PC-3 (cell line): ENCODE results near the gene ADGRV1. TPM values are rescaled to one million over a fixed set of nuclear protein-coding genes. Genes with fewer than 3 reads are reported as not detected.

Experiments used
- ATAC-seq: fragments of 200-7000 bp; cut with Tn5 transposase; 2 replicates; pipeline ENCODE4 v1.9.1; 2020; ENCODE audit warnings: mild to moderate bottlenecking, moderate library complexity
- BruUV-seq: library from RNA; stranded (reverse); fragments of 400-500 nt; replicated peaks from 2 replicates; lab custom pipeline; 2021; lab: Mats Ljungman, UMichigan
- CTCF ChIA-PET: fragments of 300-600 bp; sonication (Branson Sonifier 250); formaldehyde crosslinking; loops from one replicate; lab custom pipeline; 2022; ENCODE audit warnings: antibody characterized with exemption; lab: Charles Lee
- POLR2A ChIA-PET: fragments of 300-600 bp; sonication (Branson Sonifier 250); formaldehyde crosslinking; loops from one replicate; lab custom pipeline; 2022; ENCODE audit warnings: antibody characterized with exemption; ENCODE audit not compliant: unreplicated experiment; lab: Charles Lee
- DNase-seq: peaks from one replicate; pipeline ENCODE4 v3.0.0-alpha.2; 2015
- H2AFZ ChIP-seq: fragments of 300-600 bp; sonication (generic); 2 replicates; pipeline ENCODE4 v1.6.0; 2016; ENCODE audit warnings: antibody characterized with exemption, low read length
- H3F3A ChIP-seq: fragments of 300-600 bp; sonication (generic); one replicate; pipeline ENCODE4 v1.6.0; 2017; ENCODE audit warnings: antibody characterized with exemption, low read length, control low read depth, mild to moderate bottlenecking; ENCODE audit not compliant: unreplicated experiment
- H3K27ac ChIP-seq: fragments of 300-600 bp; sonication (generic); 2 replicates; pipeline ENCODE4 v1.5.1; 2016; ENCODE audit warnings: mild to moderate bottlenecking, low read length
- H3K27me3 ChIP-seq: fragments of 300-600 bp; sonication (generic); 2 replicates; pipeline ENCODE4 v1.6.1; 2016; ENCODE audit warnings: low read length, mixed read lengths
- H3K36me3 ChIP-seq: fragments of 300-600 bp; sonication (generic); 2 replicates; pipeline ENCODE4 v1.6.1; 2016; ENCODE audit warnings: low read depth, mixed run types, low read length, mixed read lengths
- H3K4me1 ChIP-seq: fragments of 300-600 bp; sonication (generic); 2 replicates; pipeline ENCODE4 v1.5.1; 2016; ENCODE audit warnings: low read length; ENCODE audit not compliant: insufficient read depth
- H3K4me2 ChIP-seq: fragments of 300-600 bp; sonication (generic); 2 replicates; pipeline ENCODE4 v1.6.0; 2016; ENCODE audit warnings: low read length
- H3K4me3 ChIP-seq: fragments of 300-600 bp; sonication (generic); 2 replicates; pipeline ENCODE4 v1.5.1; 2016; ENCODE audit warnings: mild to moderate bottlenecking, low read length, mixed read lengths
- H3K79me2 ChIP-seq: fragments of 300-600 bp; sonication (generic); 2 replicates; pipeline ENCODE4 v1.6.1; 2017; ENCODE audit warnings: low read length, mixed read lengths
- H3K9ac ChIP-seq: fragments of 300-600 bp; sonication (generic); 2 replicates; pipeline ENCODE4 v1.6.0; 2016; ENCODE audit warnings: mild to moderate bottlenecking, low read length
- H3K9me2 ChIP-seq: fragments of 300-600 bp; sonication (generic); replicated peaks from 2 replicates; pipeline ENCODE4 v1.6.1; 2016; ENCODE audit warnings: mixed run types, low read length, mixed read lengths
- H3K9me3 ChIP-seq: fragments of 300-600 bp; sonication (generic); 2 replicates; pipeline ENCODE4 v1.6.1; 2016; ENCODE audit warnings: low read length, mixed read lengths
- H4K20me1 ChIP-seq: fragments of 300-600 bp; sonication (generic); 2 replicates; pipeline ENCODE4 v1.6.1; 2016; ENCODE audit warnings: low read length, mixed read lengths
- CTCF ChIP-seq: fragments of 300-600 bp; sonication (generic); conservative IDR thresholded peaks from 2 replicates; pipeline ENCODE4 v1.5.1; 2017; ENCODE audit warnings: antibody characterized with exemption, low read depth, mild to moderate bottlenecking, low read length
- EZH2 ChIP-seq: fragments of 300-600 bp; sonication (generic); IDR thresholded peaks from one replicate; pipeline ENCODE4 v1.6.1; 2017; ENCODE audit warnings: antibody characterized with exemption, mild to moderate bottlenecking, low read length; ENCODE audit not compliant: unreplicated experiment
- EZH2phosphoT487 ChIP-seq: fragments of 300-600 bp; sonication (generic); IDR thresholded peaks from 2 replicates; pipeline ENCODE4 v1.6.1; 2018; ENCODE audit warnings: mild to moderate bottlenecking, antibody characterized with exemption, low read length, borderline replicate concordance
- intact Hi-C: fragments of 100-400 bp; cut with micrococcal nuclease; formaldehyde crosslinking; loops from 2 replicates; pipeline ENCODE4 v1.9.0; 2023
- total RNA-seq: library from RNA; depleted of rRNA; stranded (reverse); fragments of >200 nt; gene quantifications from 2 replicates; pipeline ENCODE4 v1.2.3, GENCODE V29; 2014

Gene ADGRV1
- total RNA-seq, 1 experiment from 2014 or later = 22.7 TPM

- intact Hi-C loops = no loop called here
- Histone ChIP-seq H3K36me3 (no peaks in the 10 kb centered on the region), H2AFZ (no peak overlapping the region), H3K4me3 (no peak overlapping the region), H4K20me1 (no peaks in the 10 kb centered on the region), H3K9me3 (no peaks in the 10 kb centered on the region), H3K4me2 (no peak overlapping the region), H3K9me2 (no peaks in the 10 kb centered on the region), H3K4me1 (peaks cover 15% of the 10 kb centered on the region), H3K27me3 (no peaks in the 10 kb centered on the region), H3F3A (no peaks in the 10 kb centered on the region), H3K9ac (no peak overlapping the region), H3K27ac (no peak overlapping the region), H3K79me2 (no peaks in the 10 kb centered on the region)
- DNase-seq (no peak), ATAC-seq (no peak)
- no TSS peak for BruUV-seq
- TF ChIP-seq EZH2phosphoT487 = no peak
- no peak for TF ChIP-seq EZH2
- TF ChIP-seq CTCF = no peak
- ChIA-PET POLR2A (no interaction called here), CTCF (no interaction called here)
Measured at GRCh38 chr5:91171322-91171721, 612.7 kb downstream of the ADGRV1 start.

GRCh38 chr5:91174396-91174795 is 615.8 kb downstream of the ADGRV1 start:
- no peak overlapping the region for H3K4me3 ChIP-seq
- no peaks in the 10 kb centered on the region for H3K9me3 ChIP-seq
- no peaks in the 10 kb centered on the region for H3K79me2 ChIP-seq
- no peaks in the 10 kb centered on the region for H3K27me3 ChIP-seq
- CTCF ChIA-PET = no interaction called here
- H3K9me2 ChIP-seq = no peaks in the 10 kb centered on the region
- no peaks in the 10 kb centered on the region for H3K36me3 ChIP-seq
- POLR2A ChIA-PET = no interaction called here
- DNase-seq (no peak), ATAC-seq (no peak)
- H3K4me2 ChIP-seq = no peak overlapping the region
- H4K20me1 ChIP-seq = no peaks in the 10 kb centered on the region
- TF ChIP-seq EZH2 = no peak
- TF ChIP-seq EZH2phosphoT487 = no peak
- no peak for TF ChIP-seq CTCF
- intact Hi-C loops = no loop called here
- H3K4me1 ChIP-seq = peaks cover 11% of the 10 kb centered on the region; the same call in 1 of the 2 replicates
- H2AFZ ChIP-seq = no peak overlapping the region
- no peak overlapping the region for H3K27ac ChIP-seq
- no peak overlapping the region for H3K9ac ChIP-seq
- no TSS peak for BruUV-seq
- no peaks in the 10 kb centered on the region for H3F3A ChIP-seq

GRCh38 chr5:91175708-91176107 is 617.1 kb downstream of the ADGRV1 start:
- ChIA-PET POLR2A (no interaction called here), CTCF (no interaction called here)
- intact Hi-C loops = no loop called here
- H3K9me2 ChIP-seq = no peaks in the 10 kb centered on the region
- no peak overlapping the region for H2AFZ ChIP-seq
- DNase-seq = no peak
- H3K36me3 ChIP-seq = no peaks in the 10 kb centered on the region
- no peak overlapping the region for H3K9ac ChIP-seq
- ATAC-seq = no peak
- H3K27me3 ChIP-seq = no peaks in the 10 kb centered on the region
- no peak for TF ChIP-seq EZH2
- TF ChIP-seq CTCF = no peak
- no peak for TF ChIP-seq EZH2phosphoT487
- no peaks in the 10 kb centered on the region for H3F3A ChIP-seq
- no peaks in the 10 kb centered on the region for H3K9me3 ChIP-seq
- H3K4me3 ChIP-seq = no peak overlapping the region
- BruUV-seq = no TSS peak
- no peak overlapping the region for H3K4me2 ChIP-seq
- H3K79me2 ChIP-seq = no peaks in the 10 kb centered on the region
- 0 out of 2 replicates have a peak, but pooled peaks cover 2% of the 10 kb centered on the region for H3K4me1 ChIP-seq
- no peaks in the 10 kb centered on the region for H4K20me1 ChIP-seq
- no peak overlapping the region for H3K27ac ChIP-seq
